T-helper 2 cell (primary cell): ENCODE measurements around the gene MMP27.

Experiments
- DNase-seq, 5 experiments: peaks; one replicate each; pipeline versions ENCODE4 v3.0.0 to v3.0.0-alpha.2; 2012 to 2022

The MMP27 gene

GRCh38 chr11:102703826-102704493 is 1.6 kb downstream of the MMP27 start:
- no peak for DNase-seq

GRCh38 chr11:102695201-102695600 is 10.4 kb downstream of the MMP27 start:
- DNase-seq: no peak

- no peak for DNase-seq
Observed at GRCh38 chr11:102685754-102686153, 19.8 kb downstream of the MMP27 start.

GRCh38 chr11:102685338-102685737 is 20.2 kb downstream of the MMP27 start:
- no peak for DNase-seq

- DNase-seq: no peak
Observed at GRCh38 chr11:102683277-102683676, 22.3 kb downstream of the MMP27 start.

- no peak for DNase-seq
Observed at GRCh38 chr11:102680945-102681344, 24.6 kb downstream of the MMP27 start.

GRCh38 chr11:102678022-102678421 is 27.5 kb downstream of the MMP27 start:
- no peak for DNase-seq

GRCh38 chr11:102676084-102676483 is 29.5 kb downstream of the MMP27 start:
- no peak for DNase-seq

GRCh38 chr11:102669664-102670063 is 35.9 kb downstream of the MMP27 start:
- no peak for DNase-seq

- DNase-seq: peak in 1 of 5 experiments; percentile 38
Observed at GRCh38 chr11:102666331-102666957, 39.1 kb downstream of the MMP27 start.

GRCh38 chr11:102664001-102664752 is 41.4 kb downstream of the MMP27 start:
- DNase-seq: peak in 1 of 5 experiments; percentile 13

- DNase-seq: no peak
Observed at GRCh38 chr11:102662607-102663006, 43.0 kb downstream of the MMP27 start.

- no peak for DNase-seq
Observed at GRCh38 chr11:102661040-102661439, 44.5 kb downstream of the MMP27 start.

GRCh38 chr11:102656528-102656927 is 49.0 kb downstream of the MMP27 start:
- DNase-seq: no peak

GRCh38 chr11:102655547-102655946 is 50.0 kb downstream of the MMP27 start:
- DNase-seq: no peak

- no peak for DNase-seq
Observed at GRCh38 chr11:102654761-102655160, 50.8 kb downstream of the MMP27 start.

GRCh38 chr11:102653744-102654291 is 51.8 kb downstream of the MMP27 start:
- DNase-seq: no peak

GRCh38 chr11:102647430-102647829 is 58.1 kb downstream of the MMP27 start:
- DNase-seq: no peak

- no peak for DNase-seq
Observed at GRCh38 chr11:102643941-102644340, 61.6 kb downstream of the MMP27 start.
